Spleen (tissue), 7 donors: ENCODE data around the gene ITGB8.

Experiments
- POLR2A ChIP-seq, 3 donors: fragments of 450-650 bp; IDR thresholded peaks; one replicate each; pipeline ENCODE4 v1.5.1; 2017; ENCODE audit warnings: antibody characterized with exemption in 3 of 3, mild to moderate bottlenecking in 1 of 3
- POLR2AphosphoS5 ChIP-seq, 3 donors: sonication (generic); formaldehyde crosslinking; IDR thresholded peaks; one replicate each; pipeline ENCODE4 v1.5.1; 2017; ENCODE audit warnings: antibody characterized with exemption in 3 of 3
- TF ChIP-seq, protein P1 (sequence below), 11 experiments: fragments of 200-600 bp in 7 of 11; fragments of 450-650 bp in 4 of 11; sonication (generic) in 4 of 11; IDR thresholded peaks in 8 of 11; conservative IDR thresholded peaks in 3 of 11; 1 replicate in 7 of 11; 2 replicates in 4 of 11; pipeline versions ENCODE4 v1.4.0 to v1.8.0; 2016 to 2021; ENCODE audit warnings: antibody characterized with exemption in 11 of 11, inconsistent platforms in 4 of 11, mild to moderate bottlenecking in 1 of 11
- donor health status: DM: no; HTN: no; CAD: no; lungs with moderate emphysema.
- donor health status: DM: no; HTN: no; CAD: no.
- donor health status: DM: no; HTN: no; CAD: no.

DNA sequence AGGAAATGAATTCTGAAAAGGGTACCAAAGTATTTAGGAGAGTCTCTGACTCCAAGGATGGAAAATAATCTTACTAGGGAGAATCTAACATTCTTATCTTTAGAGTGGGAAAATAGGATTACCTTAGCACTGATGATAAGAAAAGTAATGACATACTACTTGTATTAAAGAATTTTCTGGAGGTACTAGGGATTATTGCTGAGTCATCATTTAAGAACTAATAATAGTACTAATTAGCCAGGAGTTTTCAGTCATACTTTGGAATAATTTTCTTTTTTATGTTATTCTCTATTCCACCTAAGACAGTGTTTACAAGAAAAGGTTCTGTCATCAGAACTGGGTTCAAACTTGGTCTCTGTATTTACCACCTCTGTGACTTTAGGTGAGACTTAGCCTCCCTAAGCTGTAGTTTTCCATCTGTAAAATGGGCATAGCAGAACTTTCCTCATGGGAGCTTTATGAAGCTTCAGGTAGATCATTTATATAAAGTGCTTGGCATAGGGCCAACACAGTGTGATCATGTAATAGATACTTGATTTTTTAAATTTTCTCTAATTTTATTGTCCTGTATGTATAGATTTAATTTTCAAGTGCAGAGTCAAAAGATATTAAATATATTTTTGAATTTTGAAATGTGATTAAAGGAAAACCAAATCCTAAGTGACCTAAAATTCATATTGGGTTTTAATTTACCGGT lies 20.4 kb downstream of the ITGB8 start:
- TF ChIP-seq, protein P1, sequence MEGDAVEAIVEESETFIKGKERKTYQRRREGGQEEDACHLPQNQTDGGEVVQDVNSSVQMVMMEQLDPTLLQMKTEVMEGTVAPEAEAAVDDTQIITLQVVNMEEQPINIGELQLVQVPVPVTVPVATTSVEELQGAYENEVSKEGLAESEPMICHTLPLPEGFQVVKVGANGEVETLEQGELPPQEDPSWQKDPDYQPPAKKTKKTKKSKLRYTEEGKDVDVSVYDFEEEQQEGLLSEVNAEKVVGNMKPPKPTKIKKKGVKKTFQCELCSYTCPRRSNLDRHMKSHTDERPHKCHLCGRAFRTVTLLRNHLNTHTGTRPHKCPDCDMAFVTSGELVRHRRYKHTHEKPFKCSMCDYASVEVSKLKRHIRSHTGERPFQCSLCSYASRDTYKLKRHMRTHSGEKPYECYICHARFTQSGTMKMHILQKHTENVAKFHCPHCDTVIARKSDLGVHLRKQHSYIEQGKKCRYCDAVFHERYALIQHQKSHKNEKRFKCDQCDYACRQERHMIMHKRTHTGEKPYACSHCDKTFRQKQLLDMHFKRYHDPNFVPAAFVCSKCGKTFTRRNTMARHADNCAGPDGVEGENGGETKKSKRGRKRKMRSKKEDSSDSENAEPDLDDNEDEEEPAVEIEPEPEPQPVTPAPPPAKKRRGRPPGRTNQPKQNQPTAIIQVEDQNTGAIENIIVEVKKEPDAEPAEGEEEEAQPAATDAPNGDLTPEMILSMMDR (IDR thresholded peaks at IDR 0.05 in 8 of 11, conservative IDR thresholded peaks at IDR 0.05 in 3 of 11) = no peak
- TF ChIP-seq POLR2A (IDR thresholded peaks at IDR 0.05) = no peak
- TF ChIP-seq POLR2AphosphoS5 (IDR thresholded peaks at IDR 0.05) = no peak
